GM19035 (cell line): ENCODE measurements around the gene C6orf47.

Experiments
- ATAC-seq: cut with Tn5 transposase; IDR thresholded peaks from one replicate; pipeline ENCODE4 v1.9.1; 2021; ENCODE audit not compliant: unreplicated experiment

The C6orf47 gene

DNA sequence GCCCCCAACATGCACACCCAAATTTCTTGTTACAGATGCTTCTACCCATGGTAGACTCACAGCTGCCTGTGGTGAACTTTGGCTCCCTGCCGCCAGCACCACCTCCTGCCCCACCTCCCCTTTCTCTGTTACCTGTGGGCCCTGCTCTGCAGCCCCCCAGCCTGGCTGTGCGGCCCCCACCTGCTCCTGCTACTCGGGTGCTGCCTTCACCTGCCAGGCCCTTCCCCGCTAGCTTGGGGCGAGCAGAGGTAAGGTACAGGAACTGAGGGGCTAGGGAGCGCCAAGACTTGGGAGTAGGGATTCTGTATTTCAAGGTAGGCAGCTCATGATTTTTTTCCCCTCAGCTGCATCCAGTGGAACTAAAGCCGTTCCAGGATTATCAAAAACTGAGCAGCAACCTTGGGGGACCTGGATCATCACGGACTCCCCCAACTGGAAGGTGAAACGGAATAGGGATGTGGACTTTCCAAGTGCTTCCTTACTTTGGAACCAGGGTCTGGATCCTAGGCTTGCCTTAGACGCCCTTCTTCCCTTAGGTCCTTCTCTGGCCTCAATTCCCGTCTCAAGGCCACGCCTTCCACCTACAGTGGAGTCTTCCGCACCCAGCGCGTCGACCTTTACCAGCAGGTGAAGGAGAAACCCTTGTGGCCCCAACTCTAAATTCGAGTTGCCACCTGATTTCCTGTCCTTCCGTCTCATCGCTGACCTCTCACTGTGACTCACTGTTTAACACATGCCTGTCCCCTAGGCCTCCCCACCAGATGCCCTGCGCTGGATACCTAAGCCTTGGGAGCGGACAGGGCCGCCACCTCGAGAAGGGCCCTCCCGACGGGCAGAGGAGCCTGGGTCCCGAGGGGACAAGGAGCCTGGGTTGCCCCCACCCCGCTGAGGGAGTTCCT, 23.6 kb downstream of the C6orf47 start:
- ATAC-seq: no peak

DNA sequence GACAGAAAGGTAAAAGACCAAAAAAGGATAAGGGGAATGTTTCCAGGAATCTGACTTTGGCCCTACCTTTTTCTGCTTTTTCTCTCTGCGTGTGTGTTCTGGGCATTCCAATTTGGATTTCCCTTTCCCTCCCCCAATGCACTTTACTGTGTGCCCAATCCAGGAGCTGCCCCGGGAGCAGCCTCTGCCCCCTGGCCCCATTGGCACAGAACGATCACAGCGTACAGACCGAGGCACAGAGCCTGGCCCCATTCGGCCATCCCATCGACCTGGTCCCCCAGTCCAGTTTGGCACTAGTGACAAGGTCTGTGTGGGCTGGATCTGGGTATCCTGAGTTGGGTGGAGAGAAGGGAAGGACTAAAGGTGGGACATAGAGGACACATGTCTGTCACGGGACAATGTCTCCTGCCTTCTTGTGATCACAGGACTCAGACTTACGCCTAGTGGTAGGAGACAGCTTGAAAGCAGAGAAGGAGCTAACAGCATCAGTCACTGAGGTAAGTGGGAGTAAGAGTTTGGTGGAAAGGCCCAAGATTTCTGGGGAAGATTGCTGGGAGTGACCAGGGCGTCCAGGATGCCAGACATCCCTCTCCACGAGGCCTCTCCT, 25.5 kb downstream of the C6orf47 start:
- ATAC-seq: no peak

DNA sequence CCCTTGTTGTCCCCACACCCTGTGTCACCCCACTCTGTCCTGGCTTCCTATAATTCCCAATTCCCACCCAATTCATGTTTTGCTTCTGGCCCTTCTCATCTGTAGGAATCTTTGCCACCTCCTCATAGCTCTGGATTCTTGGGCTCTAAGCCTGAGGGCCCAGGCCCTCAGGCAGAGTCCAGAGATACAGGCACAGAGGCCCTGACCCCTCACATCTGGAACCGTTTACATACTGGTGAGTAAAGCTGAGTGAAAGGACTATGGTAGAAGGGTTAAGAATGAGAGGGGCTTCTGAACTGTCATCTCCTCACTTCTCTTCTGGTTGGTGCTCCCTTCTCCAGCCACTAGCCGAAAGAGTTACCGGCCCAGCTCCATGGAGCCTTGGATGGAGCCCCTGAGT, 26.4 kb downstream of the C6orf47 start:
- ATAC-seq: no peak

- no peak for ATAC-seq
Observed at GRCh38 chr6:31633447-31633846, 27.1 kb downstream of the C6orf47 start.

- ATAC-seq: no peak
Observed at GRCh38 chr6:31632279-31632946, 28.2 kb downstream of the C6orf47 start.

DNA sequence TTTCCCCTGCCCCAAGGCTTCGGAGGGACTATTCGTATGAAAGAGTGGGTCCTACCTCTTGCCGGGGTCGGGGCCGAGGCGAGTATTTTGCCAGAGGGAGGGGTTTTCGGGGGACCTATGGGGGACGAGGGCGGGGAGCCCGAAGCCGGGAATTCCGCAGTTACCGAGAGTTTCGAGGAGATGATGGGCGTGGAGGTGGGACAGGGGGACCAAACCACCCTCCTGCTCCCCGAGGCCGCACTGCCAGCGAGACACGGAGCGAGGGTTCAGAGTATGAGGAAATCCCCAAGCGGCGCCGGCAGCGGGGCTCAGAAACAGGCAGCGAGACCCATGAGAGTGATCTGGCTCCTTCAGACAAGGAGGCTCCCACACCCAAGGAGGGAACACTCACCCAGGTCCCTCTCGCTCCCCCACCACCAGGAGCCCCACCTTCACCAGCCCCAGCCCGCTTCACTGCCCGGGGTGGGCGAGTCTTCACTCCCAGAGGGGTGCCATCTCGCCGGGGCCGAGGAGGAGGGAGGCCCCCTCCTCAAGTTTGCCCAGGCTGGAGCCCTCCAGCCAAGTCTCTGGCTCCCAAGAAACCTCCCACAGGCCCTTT, 28.8 kb downstream of the C6orf47 start:
- no peak for ATAC-seq

GRCh38 chr6:31631209-31631608, 29.4 kb downstream of the C6orf47 start:
- no peak for ATAC-seq

DNA sequence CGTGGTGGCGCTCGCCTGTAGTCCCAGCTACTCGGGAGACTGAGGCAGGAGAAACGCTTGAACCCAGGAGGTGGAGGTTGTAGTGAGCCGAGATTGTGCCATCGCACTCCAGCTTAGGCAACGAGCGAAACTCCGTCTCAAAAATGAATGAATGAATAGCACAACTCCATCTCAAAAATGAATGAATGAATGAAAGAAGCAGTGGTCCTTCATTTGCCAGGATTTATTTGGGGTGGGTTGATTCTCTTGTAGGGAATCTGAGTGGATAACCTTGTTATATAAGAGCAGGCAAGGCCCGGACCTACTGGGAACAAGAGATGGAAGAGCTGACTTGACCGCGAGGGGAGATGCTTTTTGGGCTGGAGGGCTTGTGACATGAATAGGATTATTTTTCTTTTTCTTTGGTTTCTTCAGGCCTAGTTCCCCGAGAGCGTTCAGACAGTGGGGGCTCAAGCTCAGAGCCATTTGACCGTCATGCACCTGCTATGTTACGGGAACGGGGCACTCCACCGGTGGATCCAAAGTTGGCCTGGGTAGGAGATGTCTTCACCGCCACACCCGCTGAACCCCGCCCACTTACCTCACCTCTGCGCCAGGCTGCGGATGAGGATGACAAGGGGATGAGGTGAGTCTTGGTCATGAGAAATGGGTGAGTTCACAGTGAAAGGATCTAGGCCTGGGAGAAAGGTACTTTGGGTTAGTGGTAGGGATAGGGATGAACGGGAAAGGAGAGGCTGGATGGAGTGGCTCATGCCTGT, 30.2 kb downstream of the C6orf47 start:
- no peak for ATAC-seq

GRCh38 chr6:31629014-31629413, 31.6 kb downstream of the C6orf47 start:
- no peak for ATAC-seq

- ATAC-seq: no peak
Observed at GRCh38 chr6:31627690-31628287, 32.8 kb downstream of the C6orf47 start.

- ATAC-seq: no peak
Observed at GRCh38 chr6:31626952-31627351, 33.6 kb downstream of the C6orf47 start.

- ATAC-seq: no peak
Observed at GRCh38 chr6:31624070-31624469, 36.5 kb downstream of the C6orf47 start.

DNA sequence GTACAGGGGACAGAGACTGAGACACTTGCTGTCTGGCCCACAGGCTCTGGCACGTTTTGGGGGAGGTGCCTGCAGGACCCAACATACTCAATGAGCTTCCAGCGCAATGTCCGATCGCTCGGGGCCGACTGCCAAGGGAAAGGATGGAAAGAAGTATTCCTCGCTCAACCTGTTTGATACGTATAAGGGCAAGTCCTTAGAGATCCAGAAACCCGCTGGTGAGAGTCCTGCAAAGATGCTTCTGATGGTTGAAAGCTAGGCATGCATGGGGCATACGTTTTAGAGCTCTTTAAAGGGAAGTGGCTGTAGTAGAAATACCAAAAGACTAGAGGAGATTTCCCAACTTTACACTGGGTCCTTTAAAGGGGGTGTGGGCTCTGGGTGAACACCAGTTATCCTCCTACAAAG, 37.9 kb downstream of the C6orf47 start:
- ATAC-seq: no peak

DNA sequence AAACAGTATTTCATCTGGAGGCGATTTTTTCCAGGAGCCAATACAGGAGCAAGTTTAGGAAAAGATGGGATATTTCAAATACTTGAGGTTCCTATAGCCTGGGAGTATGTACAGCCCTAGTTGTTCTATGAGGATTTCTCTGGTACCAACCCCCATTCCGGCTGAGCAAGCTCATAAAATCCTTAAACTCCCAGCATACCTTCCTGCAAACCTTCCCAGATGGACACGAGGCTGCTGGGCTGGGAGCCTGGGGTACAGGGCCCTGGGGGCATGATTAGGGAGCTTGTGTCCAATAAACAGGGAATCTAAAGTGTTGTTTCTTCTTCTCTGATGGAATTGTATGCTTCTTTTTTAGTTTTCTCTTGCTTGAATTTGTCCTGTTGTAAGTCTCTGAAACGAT, 38.6 kb downstream of the C6orf47 start:
- ATAC-seq: no peak

DNA sequence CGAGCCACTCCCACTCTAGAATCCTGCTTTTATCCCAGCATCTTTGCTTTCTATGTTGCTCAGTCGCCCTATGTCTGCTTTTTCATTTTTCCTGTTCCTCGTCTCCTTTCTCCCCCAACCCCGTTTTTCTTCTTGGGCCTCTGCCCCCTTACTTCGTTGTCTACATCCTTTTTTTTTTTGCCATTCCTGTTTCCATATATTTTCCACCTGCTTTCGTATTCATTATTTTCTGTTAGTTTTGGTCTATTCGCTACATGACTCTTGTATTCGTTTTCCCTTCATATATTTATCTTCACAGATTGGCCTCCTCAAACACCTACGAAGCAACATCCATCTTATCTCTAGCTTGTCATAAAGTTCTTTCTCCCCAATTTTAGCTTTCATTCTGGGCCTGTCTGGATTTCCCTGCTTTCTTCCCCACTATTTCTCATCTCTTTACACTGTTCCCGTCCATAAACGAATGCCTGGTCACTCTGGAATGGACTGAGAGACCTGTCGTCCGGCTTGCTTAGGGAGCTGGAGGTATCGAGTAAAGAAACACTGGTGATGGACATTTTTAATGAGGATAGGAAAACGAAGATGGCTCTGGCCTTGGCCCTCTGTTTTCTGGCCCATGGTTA, 39.1 kb downstream of the C6orf47 start:
- no peak for ATAC-seq

- ATAC-seq: peak; percentile 41
Observed at GRCh38 chr6:31620586-31621319, 39.8 kb downstream of the C6orf47 start, which contains the start of gene PRRC2A. Gene PRRC2A, plus strand, starts transcription at chr6:31620715. Its CDS starts 2,075 bp downstream, at chr6:31622790.

DNA sequence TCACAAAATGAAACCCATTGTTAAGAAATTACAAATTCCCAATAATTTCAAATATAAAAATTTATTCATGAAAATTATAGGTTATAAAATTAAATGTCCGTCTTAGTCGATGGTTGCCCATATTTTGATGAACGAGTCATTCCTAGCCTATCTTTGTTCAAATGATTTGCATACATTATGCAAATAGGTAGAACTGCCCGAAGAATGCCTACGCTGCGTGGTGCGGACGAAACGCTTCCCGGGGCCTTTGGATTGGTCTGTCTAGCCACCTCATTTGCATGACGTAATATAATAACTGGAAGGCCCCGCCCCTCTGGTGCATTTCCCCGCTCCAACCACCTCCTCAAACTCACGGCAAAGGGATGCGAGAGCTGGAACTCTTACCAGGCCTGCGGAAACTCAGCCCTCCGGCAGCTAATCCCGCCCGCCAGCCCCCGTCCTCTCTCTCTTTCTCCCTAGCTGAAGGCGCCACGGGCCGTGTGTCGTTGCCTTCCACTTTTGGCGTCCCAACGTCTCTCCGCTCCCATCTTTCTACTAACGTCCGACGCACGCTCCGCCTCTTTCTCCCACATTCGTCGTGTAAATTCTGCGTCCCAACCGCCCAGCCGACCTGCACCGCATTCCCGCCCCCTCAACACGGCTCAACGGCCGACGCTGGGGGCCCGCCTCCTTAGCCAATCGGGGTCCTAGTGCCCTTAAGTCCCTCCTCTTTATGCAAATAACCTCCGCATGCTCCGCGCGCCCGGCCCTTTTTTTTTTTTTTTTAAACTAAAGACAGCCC, 40.6 kb downstream of the C6orf47 start:
- ATAC-seq: peak; percentile 80

GRCh38 chr6:31617010-31617409, 43.6 kb downstream of the C6orf47 start:
- no peak for ATAC-seq
